GF-D8 (cell line): ENCODE results near the gene STOM.
A peak's percentile ranks its signal among the peaks of the same experiment; 100 is the strongest.

ENCODE experiments used
- DNase-seq: peaks from one replicate; lab custom pipeline; 2025; lab: John Stamatoyannopoulos, UW

The STOM gene

DNA sequence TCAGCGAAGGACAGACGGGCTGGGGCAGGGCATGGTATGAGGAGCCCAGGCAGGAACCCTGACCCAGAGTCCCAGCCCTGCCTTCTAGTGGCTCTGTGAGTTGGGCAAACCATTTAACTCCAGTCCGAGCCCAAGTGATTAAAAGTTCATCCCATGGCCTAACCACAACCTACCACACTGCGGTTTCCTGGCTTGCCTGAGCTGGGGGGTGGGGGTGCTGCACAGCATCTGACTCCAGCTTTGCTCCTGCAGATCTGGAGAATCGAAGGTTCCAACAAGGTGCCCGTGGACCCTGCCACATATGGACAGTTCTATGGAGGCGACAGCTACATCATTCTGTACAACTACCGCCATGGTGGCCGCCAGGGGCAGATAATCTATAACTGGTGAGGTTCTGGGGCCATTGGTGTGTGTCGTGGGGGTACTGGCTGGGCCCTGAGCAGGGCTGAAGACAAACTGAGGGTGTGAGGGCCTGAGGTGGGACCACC lies 49.0 kb downstream of the STOM start:
- peak; percentile 76 for DNase-seq

DNA sequence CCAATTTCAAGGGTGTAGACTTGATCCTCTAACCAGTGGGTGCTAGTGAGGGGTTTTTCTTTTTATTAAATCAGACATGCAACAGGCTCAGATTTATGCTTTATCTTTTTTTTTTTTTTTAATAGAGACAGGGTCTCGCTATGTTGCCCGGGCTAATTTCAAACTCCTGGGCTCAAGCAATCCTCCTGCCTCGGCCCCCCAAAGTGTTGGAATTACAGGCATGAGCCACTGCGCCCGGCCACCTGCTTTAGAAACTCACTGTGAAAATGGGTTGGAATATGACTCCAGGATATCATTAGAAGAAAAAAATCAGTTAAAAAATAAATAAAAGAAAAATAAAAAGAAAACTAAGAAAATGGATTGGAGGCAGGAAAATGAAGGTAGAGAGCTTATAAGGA lies 50.7 kb downstream of the STOM start:
- DNase-seq = no peak

- no peak for DNase-seq
Observed at GRCh38 chr9:121318631-121319382, 51.2 kb downstream of the STOM start.

- DNase-seq = no peak
Observed at GRCh38 chr9:121317737-121318630, 52.1 kb downstream of the STOM start.

DNA sequence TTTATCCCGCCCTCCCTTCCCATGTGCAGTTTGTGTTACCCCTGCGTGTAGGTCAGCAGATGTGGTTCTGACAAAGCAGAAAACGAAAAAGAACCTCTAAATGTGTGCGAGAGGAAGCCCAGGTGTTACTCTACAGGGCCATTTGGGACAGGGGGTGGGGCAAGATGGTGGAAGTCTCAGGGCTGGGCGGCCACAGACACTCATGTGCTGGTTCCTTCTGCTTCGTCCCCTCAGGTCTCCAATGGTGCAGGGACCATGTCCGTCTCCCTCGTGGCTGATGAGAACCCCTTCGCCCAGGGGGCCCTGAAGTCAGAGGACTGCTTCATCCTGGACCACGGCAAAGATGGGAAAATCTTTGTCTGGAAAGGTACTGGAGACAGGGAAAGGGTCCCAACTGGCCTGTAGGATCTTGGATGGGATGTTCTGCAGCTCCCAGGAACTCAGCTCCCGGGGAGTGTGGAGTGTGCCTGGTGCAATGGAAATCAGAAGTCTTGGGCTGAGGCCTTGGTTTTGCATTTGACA lies 53.1 kb downstream of the STOM start:
- no peak for DNase-seq

DNA sequence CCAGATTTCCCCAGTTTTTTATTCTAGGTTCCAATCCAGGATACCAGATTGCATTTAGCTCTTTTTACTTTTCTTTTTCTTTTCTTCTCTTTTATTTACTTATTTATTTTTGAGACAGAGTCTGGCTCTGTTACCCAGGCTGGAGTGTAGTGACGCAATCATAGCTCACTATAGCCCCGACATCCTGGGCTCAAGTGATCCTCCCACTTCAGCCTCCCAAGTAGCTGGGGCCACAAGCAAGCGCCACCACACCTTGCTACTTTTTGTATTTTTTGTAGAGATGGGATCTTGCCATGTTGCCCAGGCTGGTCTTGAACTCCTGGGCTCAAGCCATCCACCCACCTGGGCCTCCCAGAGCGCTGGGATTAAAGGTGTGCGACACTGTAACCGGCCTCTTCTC lies 53.7 kb downstream of the STOM start:
- DNase-seq = no peak

- no peak for DNase-seq
Observed at GRCh38 chr9:121313458-121314152, 56.4 kb downstream of the STOM start.

DNA sequence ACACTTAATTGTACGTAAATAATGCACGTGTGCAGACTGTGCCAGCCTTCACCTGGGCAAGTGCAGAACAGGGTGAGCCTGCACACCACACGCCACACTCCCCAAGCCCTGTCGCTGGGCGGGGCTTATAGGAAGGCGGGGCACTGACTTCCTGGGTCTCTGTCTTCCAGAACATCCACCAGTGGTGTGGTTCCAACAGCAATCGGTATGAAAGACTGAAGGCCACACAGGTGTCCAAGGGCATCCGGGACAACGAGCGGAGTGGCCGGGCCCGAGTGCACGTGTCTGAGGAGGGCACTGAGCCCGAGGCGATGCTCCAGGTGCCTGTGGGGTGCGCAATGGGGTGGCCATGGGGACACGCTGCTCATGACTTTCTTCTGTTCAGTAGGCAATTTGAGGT lies 57.9 kb downstream of the STOM start:
- no peak for DNase-seq

DNA sequence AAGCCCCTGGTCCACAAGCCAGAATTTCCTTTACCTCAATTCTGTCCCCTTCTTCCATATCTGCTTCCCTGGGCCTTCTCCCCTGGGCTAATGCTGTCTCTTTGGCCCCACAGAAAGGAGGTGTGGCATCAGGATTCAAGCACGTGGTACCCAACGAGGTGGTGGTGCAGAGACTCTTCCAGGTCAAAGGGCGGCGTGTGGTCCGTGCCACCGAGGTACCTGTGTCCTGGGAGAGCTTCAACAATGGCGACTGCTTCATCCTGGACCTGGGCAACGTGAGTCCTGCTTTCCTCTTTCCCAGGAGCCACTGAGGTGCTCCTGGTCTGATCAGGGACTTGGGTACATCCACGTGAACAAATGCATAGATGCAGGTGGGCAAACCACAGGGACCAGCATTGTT lies 59.5 kb downstream of the STOM start:
- DNase-seq = no peak

GRCh38 chr9:121309833-121310425 lies 60.1 kb downstream of the STOM start:
- no peak for DNase-seq

DNA sequence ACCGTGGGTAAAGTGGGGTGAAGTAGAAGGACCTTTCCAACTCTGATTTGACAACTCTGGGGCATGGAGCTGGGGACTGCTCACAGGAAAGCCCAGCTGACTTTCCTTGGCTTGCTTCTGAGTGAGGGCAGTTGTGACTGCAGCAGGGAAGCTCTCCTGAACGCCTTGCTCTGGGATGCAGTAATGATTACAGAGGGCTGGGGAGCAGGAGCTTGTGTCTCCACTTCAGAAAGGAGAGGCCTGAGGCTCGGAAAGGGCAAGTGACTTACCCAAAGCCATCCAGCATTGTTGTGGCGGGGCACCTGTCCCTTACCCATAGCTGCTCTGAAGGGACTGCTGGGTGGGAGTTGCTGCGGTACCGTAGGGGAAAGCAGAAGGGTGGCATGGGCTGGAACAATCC lies 60.9 kb downstream of the STOM start:
- no peak for DNase-seq

GRCh38 chr9:121308765-121309164 lies 61.3 kb downstream of the STOM start:
- no peak for DNase-seq

- DNase-seq = no peak
Observed at GRCh38 chr9:121307976-121308375, 62.1 kb downstream of the STOM start.

- no peak for DNase-seq
Observed at GRCh38 chr9:121305269-121305994, 64.6 kb downstream of the STOM start.

DNA sequence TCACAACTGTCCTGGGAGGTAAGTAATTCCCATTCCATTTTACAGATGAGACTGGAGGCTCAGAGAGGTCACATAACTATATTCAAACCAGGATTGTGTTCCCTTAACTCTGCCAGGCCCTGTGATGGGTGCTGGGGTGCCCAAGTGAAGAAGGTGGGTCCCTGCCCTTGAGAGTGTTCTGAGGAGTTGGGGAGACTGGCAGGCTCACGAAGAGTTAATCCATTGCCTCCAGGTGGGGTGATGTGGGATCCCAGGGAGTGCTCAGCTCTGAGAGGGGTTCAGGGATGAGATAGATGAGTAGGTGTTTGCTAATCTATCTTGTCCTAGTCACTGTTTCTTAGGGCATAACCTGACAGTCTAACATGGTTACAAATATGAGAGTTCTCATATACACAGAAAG lies 65.3 kb downstream of the STOM start:
- no peak for DNase-seq

GRCh38 chr9:121303456-121304451 lies 66.3 kb downstream of the STOM start:
- no peak for DNase-seq

DNA sequence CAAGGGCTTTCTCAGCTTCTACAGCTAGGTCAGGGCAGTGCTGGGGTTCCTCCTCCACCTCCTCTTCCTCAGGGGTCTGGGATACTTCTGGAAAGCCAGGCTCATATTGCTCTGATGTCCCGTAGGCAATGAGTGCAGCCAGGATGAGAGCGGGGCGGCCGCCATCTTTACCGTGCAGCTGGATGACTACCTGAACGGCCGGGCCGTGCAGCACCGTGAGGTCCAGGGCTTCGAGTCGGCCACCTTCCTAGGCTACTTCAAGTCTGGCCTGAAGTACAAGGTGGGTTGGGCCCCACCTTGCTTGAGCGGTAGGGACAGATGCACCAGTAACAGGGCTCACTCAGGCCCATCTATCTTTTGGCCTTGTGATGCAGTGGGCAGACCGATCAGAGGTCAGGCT lies 67.3 kb downstream of the STOM start:
- DNase-seq = no peak

DNA sequence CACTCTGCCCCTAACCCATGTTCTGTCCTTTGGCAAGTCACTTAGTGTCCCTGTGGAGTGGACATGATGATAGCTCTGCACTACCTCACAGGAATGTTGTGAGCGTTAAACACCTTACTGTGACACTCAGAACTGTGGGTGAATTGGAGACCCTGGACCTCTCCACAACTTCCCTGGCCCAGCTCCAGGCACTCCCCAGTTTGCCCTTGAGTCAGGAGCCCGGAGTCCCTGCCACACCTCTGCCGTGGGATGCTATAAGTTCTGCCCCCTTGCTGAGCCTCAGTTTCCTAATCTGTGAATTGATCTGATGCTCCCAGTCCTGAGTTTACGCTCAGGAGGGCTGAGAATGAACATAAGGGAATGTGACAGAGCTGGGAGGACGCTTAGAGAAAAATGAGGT lies 67.7 kb downstream of the STOM start:
- DNase-seq = no peak

GRCh38 chr9:121301881-121302286 lies 68.2 kb downstream of the STOM start:
- no peak for DNase-seq
